Tibial nerve (tissue), 3 donors: ENCODE data around the gene VASP.

Experiments used
- POLR2A ChIP-seq, 2 donors: fragments of 450-650 bp; IDR thresholded peaks; one replicate each; pipeline ENCODE4 v1.6.1; 2017; ENCODE audit warnings: antibody characterized with exemption in 2 of 2, mild to moderate bottlenecking in 2 of 2, moderate library complexity in 2 of 2
- TF ChIP-seq, protein P1 (sequence below), 5 experiments: fragments of 200-600 bp in 3 of 5; fragments of 450-650 bp in 2 of 5; sonication (generic) in 3 of 5; IDR thresholded peaks; one replicate each; pipeline ENCODE4 v1.5.1; 2016 to 2019; ENCODE audit warnings: antibody characterized with exemption in 5 of 5, mild to moderate bottlenecking in 3 of 5, moderate library complexity in 2 of 5

- TF ChIP-seq, protein P1, sequence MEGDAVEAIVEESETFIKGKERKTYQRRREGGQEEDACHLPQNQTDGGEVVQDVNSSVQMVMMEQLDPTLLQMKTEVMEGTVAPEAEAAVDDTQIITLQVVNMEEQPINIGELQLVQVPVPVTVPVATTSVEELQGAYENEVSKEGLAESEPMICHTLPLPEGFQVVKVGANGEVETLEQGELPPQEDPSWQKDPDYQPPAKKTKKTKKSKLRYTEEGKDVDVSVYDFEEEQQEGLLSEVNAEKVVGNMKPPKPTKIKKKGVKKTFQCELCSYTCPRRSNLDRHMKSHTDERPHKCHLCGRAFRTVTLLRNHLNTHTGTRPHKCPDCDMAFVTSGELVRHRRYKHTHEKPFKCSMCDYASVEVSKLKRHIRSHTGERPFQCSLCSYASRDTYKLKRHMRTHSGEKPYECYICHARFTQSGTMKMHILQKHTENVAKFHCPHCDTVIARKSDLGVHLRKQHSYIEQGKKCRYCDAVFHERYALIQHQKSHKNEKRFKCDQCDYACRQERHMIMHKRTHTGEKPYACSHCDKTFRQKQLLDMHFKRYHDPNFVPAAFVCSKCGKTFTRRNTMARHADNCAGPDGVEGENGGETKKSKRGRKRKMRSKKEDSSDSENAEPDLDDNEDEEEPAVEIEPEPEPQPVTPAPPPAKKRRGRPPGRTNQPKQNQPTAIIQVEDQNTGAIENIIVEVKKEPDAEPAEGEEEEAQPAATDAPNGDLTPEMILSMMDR (IDR thresholded peaks at IDR 0.05) = no peak
- TF ChIP-seq POLR2A (IDR thresholded peaks at IDR 0.05) = no peak
Observed at GRCh38 chr19:45526143-45526542, 18.9 kb downstream of the VASP start.
